Muscle layer of duodenum (tissue), 2 donors: ENCODE results near the gene OTULINL.

Experiments
- H3K27ac ChIP-seq: one replicate; pipeline ENCODE4 v1.7.0; 2013; ENCODE audit warnings: mild to moderate bottlenecking, low read length
- H3K27me3 ChIP-seq: one replicate; pipeline ENCODE4 v1.7.0; 2013; ENCODE audit warnings: low read depth, mild to moderate bottlenecking, control low read depth, low read length
- H3K36me3 ChIP-seq, 2 donors: one replicate each; pipeline ENCODE4 v1.7.0; 2013; ENCODE audit warnings: low read length in 2 of 2, control low read depth in 1 of 2, mild to moderate bottlenecking in 1 of 2; ENCODE audit not compliant: insufficient read depth in 2 of 2, control insufficient read depth in 1 of 2
- H3K4me1 ChIP-seq, 2 donors: one replicate each; pipeline ENCODE4 v1.7.0; 2013; ENCODE audit warnings: low read length in 2 of 2, mild to moderate bottlenecking in 2 of 2, control low read depth in 1 of 2, moderate library complexity in 1 of 2; ENCODE audit not compliant: insufficient read depth in 2 of 2, control insufficient read depth in 1 of 2
- H3K4me3 ChIP-seq, 2 donors: one replicate each; pipeline ENCODE4 v1.7.0; 2013; ENCODE audit warnings: low read length in 2 of 2, low read depth in 1 of 2, mild to moderate bottlenecking in 1 of 2
- H3K9me3 ChIP-seq, 2 donors: one replicate each; pipeline ENCODE4 v1.7.0; 2013; ENCODE audit warnings: low read length in 2 of 2, control low read depth in 1 of 2, mild to moderate bottlenecking in 1 of 2; ENCODE audit not compliant: control insufficient read depth in 1 of 2
- donor health status: healthy.

The OTULINL gene

GRCh38 chr5:14644623-14645237 is 63.1 kb downstream of the OTULINL start:
- no peaks in the 10 kb centered on the region for H3K4me1 ChIP-seq
- no peaks in the 10 kb centered on the region for H3K36me3 ChIP-seq
- no peak overlapping the region for H3K27ac ChIP-seq
- H3K27me3 ChIP-seq, result peaks cover 4% of the 10 kb centered on the region
- H3K4me3 ChIP-seq, result no peak overlapping the region
- no peaks in the 10 kb centered on the region for H3K9me3 ChIP-seq

- Histone ChIP-seq H3K4me3 (no peak overlapping the region), H3K9me3 (no peaks in the 10 kb centered on the region), H3K4me1 (no peaks in the 10 kb centered on the region), H3K36me3 (no peaks in the 10 kb centered on the region), H3K27ac (no peak overlapping the region), H3K27me3 (peaks cover 9% of the 10 kb centered on the region)
Observed at GRCh38 chr5:14650052-14650451, 68.5 kb downstream of the OTULINL start.

DNA sequence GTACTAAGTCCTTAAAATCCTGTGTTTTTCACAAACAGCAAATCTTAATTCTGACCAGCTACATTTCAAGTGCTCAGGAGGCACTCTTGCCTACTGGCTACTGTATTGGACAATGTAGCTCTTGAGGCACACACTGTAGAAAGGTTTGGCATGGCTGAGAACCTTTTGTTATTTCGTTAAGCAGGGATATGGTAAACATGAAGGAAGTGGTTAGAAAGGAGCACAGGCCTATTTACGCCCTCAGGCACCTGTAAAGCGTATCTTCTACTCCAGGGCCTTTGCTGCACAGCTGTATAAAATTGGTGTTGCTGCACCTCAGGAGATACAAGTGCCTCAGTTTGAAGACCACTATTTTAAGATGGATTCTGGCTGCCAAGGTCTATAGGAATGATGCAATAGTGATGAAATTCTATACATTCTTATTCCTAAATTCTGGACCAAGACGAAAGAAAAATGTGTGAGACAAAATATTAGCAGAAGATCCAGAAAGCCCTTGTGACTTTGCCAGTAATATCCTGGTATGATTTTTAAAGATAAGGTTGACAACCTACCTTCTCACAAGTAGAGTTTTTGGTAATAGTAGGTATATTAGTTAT is 73.7 kb downstream of the OTULINL start:
- no peak overlapping the region for H3K4me3 ChIP-seq

DNA sequence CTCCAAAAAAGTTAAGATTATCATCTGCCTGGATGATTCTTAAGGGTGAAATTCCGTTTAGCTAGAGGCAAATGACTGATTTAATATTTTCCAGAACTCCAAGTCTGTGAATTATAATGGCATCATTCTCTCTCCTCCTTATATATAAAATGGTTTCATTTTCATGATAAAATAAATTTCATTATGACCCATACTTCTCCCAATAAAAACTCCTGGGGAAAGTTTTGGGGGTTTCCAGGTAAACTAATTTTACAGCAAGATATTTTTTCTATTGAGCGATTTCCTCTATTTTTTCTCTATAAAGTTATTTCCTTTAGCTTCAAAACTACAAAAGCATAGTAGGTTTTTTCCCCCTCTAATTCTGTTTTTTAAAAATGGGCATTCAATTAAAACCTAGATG is 75.3 kb downstream of the OTULINL start:
- no peaks in the 10 kb centered on the region for H3K36me3 ChIP-seq
- H3K4me3 ChIP-seq, result no peak overlapping the region
- no peaks in the 10 kb centered on the region for H3K9me3 ChIP-seq
- no peak overlapping the region for H3K27ac ChIP-seq
- H3K27me3 ChIP-seq, result peaks cover 5% of the 10 kb centered on the region
- no peaks in the 10 kb centered on the region for H3K4me1 ChIP-seq

More for the DNA sequence above, 73.7 kb downstream of the OTULINL start:
- Histone ChIP-seq H3K4me1 (no peaks in the 10 kb centered on the region), H3K9me3 (no peaks in the 10 kb centered on the region), H3K36me3 (no peaks in the 10 kb centered on the region), H3K27ac (no peak overlapping the region), H3K27me3 (peaks cover 5% of the 10 kb centered on the region)

DNA sequence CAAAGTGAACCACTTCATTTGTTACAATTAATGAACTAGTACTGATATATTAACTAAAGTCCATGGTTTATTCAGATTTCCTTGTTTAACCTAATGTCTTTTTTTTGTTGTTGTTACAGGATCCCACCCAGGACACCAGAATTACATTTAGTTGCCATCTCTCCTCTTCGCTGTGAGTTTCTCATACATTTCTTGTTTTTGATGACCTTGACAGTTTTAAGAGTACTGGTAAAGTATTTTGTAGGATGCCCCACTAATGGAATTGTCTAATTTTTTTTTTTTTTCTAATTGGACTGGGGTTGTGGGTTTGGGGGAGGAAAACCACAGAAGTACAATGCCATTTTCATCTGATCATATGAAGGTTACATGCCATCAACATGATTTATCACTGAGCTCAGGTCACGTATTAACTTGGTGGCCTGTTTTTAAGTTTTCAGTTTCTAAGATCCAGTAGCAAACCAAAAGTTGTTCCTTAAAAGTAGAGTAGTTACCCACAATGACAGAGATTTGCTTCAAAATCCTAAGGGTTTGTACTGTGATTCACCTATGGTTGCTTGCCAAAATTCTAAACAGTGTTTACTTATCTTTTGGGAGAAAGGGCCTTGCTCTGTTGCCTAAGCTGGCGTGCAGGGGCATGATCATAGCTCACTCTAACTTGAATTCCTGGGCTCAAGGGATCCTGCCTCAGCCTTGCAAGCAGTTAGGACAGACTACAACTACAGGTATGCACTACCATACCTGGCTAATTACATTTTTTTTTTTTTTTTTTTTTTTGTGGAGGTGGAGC is 78.4 kb downstream of the OTULINL start:
- no peaks in the 10 kb centered on the region for H3K27me3 ChIP-seq
- H3K4me1 ChIP-seq, result peaks cover 5 to 8% of the 10 kb centered on the region in 2 donors
- no peak overlapping the region for H3K27ac ChIP-seq
- H3K36me3 ChIP-seq, result no peaks in the 10 kb centered on the region
- H3K9me3 ChIP-seq, result no peaks in the 10 kb centered on the region
- H3K4me3 ChIP-seq, result no peak overlapping the region

GRCh38 chr5:14660833-14661232 is 79.2 kb downstream of the OTULINL start:
- H3K27ac ChIP-seq, result no peak overlapping the region
- H3K27me3 ChIP-seq, result no peaks in the 10 kb centered on the region
- no peak overlapping the region for H3K4me3 ChIP-seq
- no peaks in the 10 kb centered on the region for H3K36me3 ChIP-seq
- peaks cover 11 to 15% of the 10 kb centered on the region in 2 donors for H3K4me1 ChIP-seq
- H3K9me3 ChIP-seq, result no peaks in the 10 kb centered on the region
